Stimulated activated CD4-positive, alpha-beta T cell treated with anti-CD3 and anti-CD28 coated beads, Interleukin-4, amount 100 ng/mL, for 1 hour (primary cell): ENCODE results near the gene CDH22.

Experiments
- DNase-seq: peaks from one replicate; pipeline ENCODE4 v3.0.0-alpha.2; 2020

CDH22 gene

GRCh38 chr20:46188866-46189541 lies 119.3 kb downstream of the CDH22 start:
- no peak for DNase-seq

- no peak for DNase-seq
These were observed 122.1 kb downstream of the CDH22 start for GRCh38 chr20:46186210-46186609.

- DNase-seq: no peak
These were observed 122.9 kb downstream of the CDH22 start for GRCh38 chr20:46185353-46185752.

- DNase-seq: no peak
These were observed 124.5 kb downstream of the CDH22 start for GRCh38 chr20:46183768-46184167.

GRCh38 chr20:46182276-46183200 lies 125.8 kb downstream of the CDH22 start:
- DNase-seq: no peak

GRCh38 chr20:46179862-46180261 lies 128.4 kb downstream of the CDH22 start:
- no peak for DNase-seq

GRCh38 chr20:46178891-46179290 lies 129.4 kb downstream of the CDH22 start:
- DNase-seq: no peak

- DNase-seq: no peak
These were observed 130.5 kb downstream of the CDH22 start for GRCh38 chr20:46177768-46178167.

GRCh38 chr20:46176739-46177378 lies 131.4 kb downstream of the CDH22 start:
- no peak for DNase-seq

GRCh38 chr20:46175127-46175494 lies 133.2 kb downstream of the CDH22 start:
- no peak for DNase-seq

- peak; percentile 81 for DNase-seq
These were observed 133.7 kb downstream of the CDH22 start for GRCh38 chr20:46174469-46175126.

- no peak for DNase-seq
These were observed 134.4 kb downstream of the CDH22 start for GRCh38 chr20:46173652-46174468.

GRCh38 chr20:46172961-46173536 lies 135.2 kb downstream of the CDH22 start:
- DNase-seq: no peak

- DNase-seq: no peak
These were observed 135.8 kb downstream of the CDH22 start for GRCh38 chr20:46172455-46172854.

GRCh38 chr20:46171909-46172308 lies 136.4 kb downstream of the CDH22 start:
- no peak for DNase-seq

- no peak for DNase-seq
These were observed 136.8 kb downstream of the CDH22 start for GRCh38 chr20:46171476-46171875.

- no peak for DNase-seq
These were observed 138.8 kb downstream of the CDH22 start for GRCh38 chr20:46169245-46170171.

GRCh38 chr20:46168438-46168837 lies 139.9 kb downstream of the CDH22 start:
- no peak for DNase-seq

GRCh38 chr20:46167080-46167479 lies 141.2 kb downstream of the CDH22 start:
- no peak for DNase-seq

- DNase-seq: no peak
These were observed 144.0 kb downstream of the CDH22 start for GRCh38 chr20:46164254-46164653.

GRCh38 chr20:46161921-46162320 lies 146.4 kb downstream of the CDH22 start:
- DNase-seq: no peak
